ENCODE data around the gene ANKEF1. TPM values are rescaled to one million over a fixed set of nuclear protein-coding genes. Genes with fewer than 3 reads are reported as not detected.
"Not testable (repeated sequence)": the region's sequence is repeated elsewhere in the genome, so short reads cannot be mapped to it uniquely, and the experiment has no call there.

Gene ANKEF1
- total and polyA plus RNA-seq, 5 donors from 2014 or later: 1.1 to 6.0 (median 3.9) TPM

DNA sequence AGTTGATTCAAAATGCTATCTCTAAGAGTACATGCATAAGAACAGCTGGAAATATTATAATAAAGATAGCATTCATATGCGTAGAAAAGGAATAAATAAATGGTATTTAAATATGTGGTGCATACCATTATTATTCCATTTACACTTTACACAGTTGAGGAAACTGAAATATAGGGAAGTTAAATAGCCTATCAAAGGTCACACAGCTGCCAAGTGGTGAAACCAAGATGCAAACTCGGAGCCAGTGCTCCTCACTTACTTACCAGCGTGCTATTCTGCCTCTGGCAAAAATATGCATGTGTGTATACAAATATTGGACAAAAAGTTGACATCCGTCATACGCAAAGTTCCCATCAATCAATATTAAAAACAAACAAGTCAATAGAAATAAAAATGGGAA lies 22.3 kb upstream of the ANKEF1 start:
- ATAC-seq (ENCODE audit: low read depth in 2 of 2) (no peak), DNase-seq (no peak)
- no peak overlapping the region for H3K27ac Mint-ChIP-seq
- no peaks in the 10 kb centered on the region for H3K36me3 ChIP-seq (ENCODE audit: control insufficient read depth, insufficient read depth, low read length)
- H3K4me3 Mint-ChIP-seq: no peak overlapping the region
- peaks cover 12% of the 10 kb centered on the region for H3K27me3 Mint-ChIP-seq
- no peak overlapping the region for H3K4me3 ChIP-seq (ENCODE audit: low read depth, low read length)
- no peaks in the 10 kb centered on the region for H3K27me3 ChIP-seq (ENCODE audit: control insufficient read depth, insufficient read depth, low read length)
- H3K36me3 Mint-ChIP-seq: no peaks in the 10 kb centered on the region
- no peaks in the 10 kb centered on the region for H3K4me1 ChIP-seq (ENCODE audit: control insufficient read depth, insufficient read depth, low read length, poor library complexity, severe bottlenecking)
- no peaks in the 10 kb centered on the region for H3K9me3 Mint-ChIP-seq
- H3K4me1 Mint-ChIP-seq: no peaks in the 10 kb centered on the region
- no peak overlapping the region for H3K27ac ChIP-seq (ENCODE audit: insufficient read depth, low read length, poor library complexity, severe bottlenecking)
- no peaks in the 10 kb centered on the region for H3K9me3 ChIP-seq (ENCODE audit: control insufficient read depth in 2 of 2, low read length in 2 of 2)

DNA sequence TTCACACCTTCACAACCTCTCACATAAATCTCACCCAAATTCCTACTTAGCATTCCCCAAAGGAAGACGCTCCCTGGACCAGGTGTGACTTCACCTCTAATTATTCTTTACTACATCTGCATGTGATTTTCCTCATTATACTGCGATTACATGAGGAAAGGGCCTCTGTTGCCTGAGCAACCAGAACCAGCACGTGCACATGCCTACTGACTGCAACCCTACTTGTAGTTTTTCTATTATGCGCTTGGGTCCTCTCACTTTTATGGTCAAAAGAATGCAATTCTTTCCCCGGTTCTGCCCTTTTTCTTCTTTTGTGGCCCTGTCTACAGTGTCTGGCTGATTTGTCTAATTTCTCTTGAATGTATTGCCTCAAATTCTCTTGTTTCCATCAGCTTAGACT lies 20.4 kb upstream of the ANKEF1 start:
- Histone ChIP-seq H3K4me1 (ENCODE audit: control insufficient read depth, insufficient read depth, low read length, poor library complexity, severe bottlenecking) (no peaks in the 10 kb centered on the region), H3K27ac (ENCODE audit: insufficient read depth, low read length, poor library complexity, severe bottlenecking) (no peak overlapping the region), H3K36me3 (ENCODE audit: control insufficient read depth, insufficient read depth, low read length) (no peaks in the 10 kb centered on the region), H3K27me3 (ENCODE audit: control insufficient read depth, insufficient read depth, low read length) (peaks cover 2% of the 10 kb centered on the region), H3K9me3 (ENCODE audit: control insufficient read depth in 2 of 2, low read length in 2 of 2) (no peaks in the 10 kb centered on the region), H3K4me3 (ENCODE audit: low read depth, low read length) (no peak overlapping the region)
- Mint-ChIP-seq H3K36me3 (no peaks in the 10 kb centered on the region), H3K9me3 (no peaks in the 10 kb centered on the region), H3K27me3 (peaks cover 7% of the 10 kb centered on the region), H3K27ac (no peak overlapping the region), H3K4me1 (no peaks in the 10 kb centered on the region), H3K4me3 (no peak overlapping the region)
- no peak for ATAC-seq (ENCODE audit: low read depth in 2 of 2)
- no peak for DNase-seq

DNA sequence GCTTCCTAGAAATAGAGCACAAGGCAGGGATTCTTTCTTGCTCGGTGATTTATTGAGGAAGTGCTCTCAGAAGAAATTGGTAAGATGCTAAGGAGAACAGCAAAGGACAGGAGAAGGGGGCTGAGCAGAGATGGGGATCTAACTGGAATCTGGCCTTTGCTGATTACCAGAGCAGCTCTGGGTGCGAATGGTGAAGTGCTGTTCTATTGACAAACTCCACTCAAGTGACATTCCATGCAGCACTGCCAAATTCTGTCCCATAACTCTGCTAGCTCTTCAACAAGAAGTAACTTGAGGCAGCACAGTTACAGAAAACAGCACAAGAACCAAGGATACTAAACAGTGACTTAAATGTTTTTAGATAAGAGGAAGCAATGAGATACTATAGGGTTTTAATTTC lies 13.8 kb upstream of the ANKEF1 start:
- Histone ChIP-seq H3K36me3 (ENCODE audit: control insufficient read depth, insufficient read depth, low read length) (no peaks in the 10 kb centered on the region), H3K4me3 (ENCODE audit: low read depth, low read length) (no peak overlapping the region), H3K27me3 (ENCODE audit: control insufficient read depth, insufficient read depth, low read length) (peaks cover 10% of the 10 kb centered on the region), H3K9me3 (ENCODE audit: control insufficient read depth in 2 of 2, low read length in 2 of 2) (no peaks in the 10 kb centered on the region), H3K27ac (ENCODE audit: insufficient read depth, low read length, poor library complexity, severe bottlenecking) (no peak overlapping the region), H3K4me1 (ENCODE audit: control insufficient read depth, insufficient read depth, low read length, poor library complexity, severe bottlenecking) (no peaks in the 10 kb centered on the region)
- Mint-ChIP-seq H3K4me1 (no peaks in the 10 kb centered on the region), H3K4me3 (no peak overlapping the region), H3K27ac (no peak overlapping the region), H3K36me3 (no peaks in the 10 kb centered on the region), H3K27me3 (peaks cover 22% of the 10 kb centered on the region), H3K9me3 (peaks cover 0 to 5% (median 0%) of the 10 kb centered on the region in 7 donors)
- no peak for ATAC-seq (ENCODE audit: low read depth in 2 of 2)
- no peak for DNase-seq

DNA sequence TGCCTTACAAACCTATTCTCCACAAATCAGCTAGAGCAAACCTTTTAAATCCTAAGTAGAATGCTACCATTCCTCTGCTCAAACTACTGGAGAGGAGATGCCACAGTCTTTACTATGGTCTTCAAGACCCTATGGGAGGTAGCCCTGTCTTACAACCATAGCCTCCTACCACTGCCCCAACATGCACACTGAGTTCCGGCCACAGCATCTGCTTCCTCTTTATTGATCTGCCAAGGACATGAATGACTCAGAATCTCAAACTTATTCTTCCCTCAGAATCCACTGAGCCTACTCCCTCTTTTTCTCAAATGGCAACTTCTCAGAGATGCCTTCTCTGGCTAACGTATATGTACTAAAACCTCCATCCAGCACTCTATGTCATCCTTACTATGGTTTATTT lies 12.2 kb upstream of the ANKEF1 start:
- Histone ChIP-seq H3K36me3 (ENCODE audit: control insufficient read depth, insufficient read depth, low read length) (no peaks in the 10 kb centered on the region), H3K4me3 (ENCODE audit: low read depth, low read length) (no peak overlapping the region), H3K9me3 (ENCODE audit: control insufficient read depth in 2 of 2, low read length in 2 of 2) (no peaks in the 10 kb centered on the region), H3K27ac (ENCODE audit: insufficient read depth, low read length, poor library complexity, severe bottlenecking) (no peak overlapping the region), H3K4me1 (ENCODE audit: control insufficient read depth, insufficient read depth, low read length, poor library complexity, severe bottlenecking) (no peaks in the 10 kb centered on the region), H3K27me3 (ENCODE audit: control insufficient read depth, insufficient read depth, low read length) (peaks cover 10% of the 10 kb centered on the region)
- no peaks in the 10 kb centered on the region for H3K4me1 Mint-ChIP-seq
- peaks cover 0 to 5% (median 1%) of the 10 kb centered on the region in 7 donors for H3K9me3 Mint-ChIP-seq
- H3K4me3 Mint-ChIP-seq: no peak overlapping the region
- DNase-seq: no peak
- no peaks in the 10 kb centered on the region for H3K36me3 Mint-ChIP-seq
- H3K27me3 Mint-ChIP-seq: peaks cover 35% of the 10 kb centered on the region
- H3K27ac Mint-ChIP-seq: no peak overlapping the region
- ATAC-seq (ENCODE audit: low read depth in 2 of 2): no peak

DNA sequence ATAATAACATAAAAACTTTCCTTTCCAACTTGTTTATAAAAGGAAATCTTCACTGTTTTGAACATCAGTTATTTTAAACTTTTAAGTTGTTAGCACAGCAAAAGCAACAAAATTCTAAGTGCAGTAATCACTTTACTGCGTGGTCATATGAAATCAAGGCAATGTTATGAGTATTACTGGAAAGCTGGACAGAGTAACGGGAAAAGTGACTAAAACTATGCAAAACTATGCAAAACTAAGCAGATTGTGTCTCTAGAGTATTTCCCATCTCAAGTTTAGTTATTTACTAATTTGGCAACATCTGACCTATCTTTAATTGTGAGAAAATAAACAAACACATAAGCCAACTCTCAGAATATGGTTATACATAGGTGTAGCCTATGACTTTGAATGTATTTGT lies 10.9 kb upstream of the ANKEF1 start:
- Histone ChIP-seq H3K27me3 (ENCODE audit: control insufficient read depth, insufficient read depth, low read length) (peaks cover 10% of the 10 kb centered on the region), H3K4me3 (ENCODE audit: low read depth, low read length) (no peak overlapping the region), H3K36me3 (ENCODE audit: control insufficient read depth, insufficient read depth, low read length) (no peaks in the 10 kb centered on the region), H3K27ac (ENCODE audit: insufficient read depth, low read length, poor library complexity, severe bottlenecking) (no peak overlapping the region), H3K9me3 (ENCODE audit: control insufficient read depth in 2 of 2, low read length in 2 of 2) (no peaks in the 10 kb centered on the region), H3K4me1 (ENCODE audit: control insufficient read depth, insufficient read depth, low read length, poor library complexity, severe bottlenecking) (no peaks in the 10 kb centered on the region)
- Mint-ChIP-seq H3K27me3 (peaks cover 41% of the 10 kb centered on the region), H3K36me3 (no peaks in the 10 kb centered on the region), H3K9me3 (peaks cover 0 to 5% (median 2%) of the 10 kb centered on the region in 7 donors), H3K4me1 (no peaks in the 10 kb centered on the region), H3K27ac (no peak overlapping the region), H3K4me3 (no peak overlapping the region)
- DNase-seq (no peak), ATAC-seq (ENCODE audit: low read depth in 2 of 2) (no peak)

DNA sequence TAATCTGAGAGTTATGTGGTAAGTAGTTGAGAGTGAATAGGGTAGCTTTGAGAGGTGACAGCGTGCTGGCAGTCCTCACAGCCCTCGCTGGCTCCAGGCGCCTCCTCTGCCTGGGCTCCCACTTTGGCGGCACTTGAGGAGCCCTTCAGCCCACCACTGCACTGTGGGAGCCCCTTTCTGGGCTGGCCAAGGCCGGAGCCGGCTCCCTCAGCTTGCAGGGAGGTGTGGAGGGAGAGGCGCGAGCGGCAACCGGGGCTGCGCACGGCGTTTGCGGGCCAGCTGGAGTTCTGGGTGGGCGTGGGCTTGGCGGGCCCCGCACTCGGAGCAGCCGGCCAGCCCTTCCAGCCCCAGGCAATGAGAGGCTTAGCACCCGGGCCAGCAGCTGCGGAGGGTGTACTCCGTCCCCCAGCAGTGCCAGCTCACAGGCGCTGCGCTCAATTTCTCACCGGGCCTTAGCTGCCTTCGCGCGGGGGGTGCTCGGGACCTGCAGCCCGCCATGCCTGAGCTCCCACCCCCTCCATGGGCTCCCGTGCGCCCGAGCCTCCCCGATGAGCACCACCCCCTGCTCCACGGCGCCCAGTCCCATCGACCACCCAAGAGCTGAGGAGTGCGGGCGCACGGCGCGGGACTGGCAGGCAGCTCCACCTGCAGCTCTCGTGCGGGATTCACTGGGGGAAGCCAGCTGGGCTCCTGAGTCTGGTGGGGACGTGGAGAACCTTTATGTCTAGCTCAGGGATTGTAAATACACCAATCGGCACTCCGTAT lies 3.2 kb upstream of the ANKEF1 start:
- Mint-ChIP-seq H3K4me1 (peaks cover 7 to 16% (median 13%) of the 10 kb centered on the region in 4 donors), H3K27me3 (peaks cover 39% of the 10 kb centered on the region)
- not testable (repeated sequence) for H3K4me3 Mint-ChIP-seq; H3K9me3 ChIP-seq (ENCODE audit: control insufficient read depth in 2 of 2, low read length in 2 of 2); H3K27ac ChIP-seq (ENCODE audit: insufficient read depth, low read length, poor library complexity, severe bottlenecking); DNase-seq; H3K27me3 ChIP-seq (ENCODE audit: control insufficient read depth, insufficient read depth, low read length); H3K9me3 Mint-ChIP-seq; H3K36me3 Mint-ChIP-seq; H3K27ac Mint-ChIP-seq; H3K36me3 ChIP-seq (ENCODE audit: control insufficient read depth, insufficient read depth, low read length); ATAC-seq (ENCODE audit: low read depth in 2 of 2); H3K4me3 ChIP-seq (ENCODE audit: low read depth, low read length)
- peaks cover 15% of the 10 kb centered on the region for H3K4me1 ChIP-seq (ENCODE audit: control insufficient read depth, insufficient read depth, low read length, poor library complexity, severe bottlenecking)

DNA sequence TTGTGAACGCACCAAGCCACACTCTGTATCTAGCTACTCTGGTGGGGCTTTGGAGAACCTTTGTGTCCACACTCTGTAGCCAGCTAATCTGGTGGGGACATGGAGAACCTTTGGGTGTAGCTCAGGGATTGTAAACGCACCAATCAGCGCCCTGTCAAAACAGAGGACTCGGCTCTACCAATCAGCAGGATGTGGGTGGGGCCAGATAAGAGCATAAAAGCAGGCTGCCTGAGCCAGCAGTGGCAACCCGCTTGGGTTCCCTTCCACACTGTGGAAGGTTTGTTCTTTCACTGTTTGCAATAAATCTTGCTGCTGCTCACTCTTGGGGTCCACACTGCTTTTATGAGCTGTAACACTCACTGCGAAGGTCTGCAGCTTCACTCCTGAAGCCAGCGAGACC lies 2.5 kb upstream of the ANKEF1 start:
- not testable (repeated sequence) for H3K4me3 Mint-ChIP-seq; H3K27ac Mint-ChIP-seq; H3K4me3 ChIP-seq (ENCODE audit: low read depth, low read length); H3K27me3 ChIP-seq (ENCODE audit: control insufficient read depth, insufficient read depth, low read length); H3K9me3 Mint-ChIP-seq; DNase-seq; H3K27ac ChIP-seq (ENCODE audit: insufficient read depth, low read length, poor library complexity, severe bottlenecking); H3K36me3 ChIP-seq (ENCODE audit: control insufficient read depth, insufficient read depth, low read length); H3K9me3 ChIP-seq (ENCODE audit: control insufficient read depth in 2 of 2, low read length in 2 of 2); H3K36me3 Mint-ChIP-seq; ATAC-seq (ENCODE audit: low read depth in 2 of 2)
- peaks cover 15% of the 10 kb centered on the region for H3K4me1 ChIP-seq (ENCODE audit: control insufficient read depth, insufficient read depth, low read length, poor library complexity, severe bottlenecking)
- Mint-ChIP-seq H3K4me1 (peaks cover 7 to 21% (median 14%) of the 10 kb centered on the region in 4 donors), H3K27me3 (peaks cover 33% of the 10 kb centered on the region)

Data from CD4-positive, CD25-positive, alpha-beta regulatory T cell (primary cell).